ENCODE data around the gene DRC3.
A peak's percentile ranks its signal among the peaks of the same experiment; 100 is the strongest.

Gene DRC3

GRCh38 chr17:18025241-18025944 lies 52.7 kb downstream of the DRC3 start:
- peak in 2 of 14 donors; percentile 28 to 29 for DNase-seq

DNA sequence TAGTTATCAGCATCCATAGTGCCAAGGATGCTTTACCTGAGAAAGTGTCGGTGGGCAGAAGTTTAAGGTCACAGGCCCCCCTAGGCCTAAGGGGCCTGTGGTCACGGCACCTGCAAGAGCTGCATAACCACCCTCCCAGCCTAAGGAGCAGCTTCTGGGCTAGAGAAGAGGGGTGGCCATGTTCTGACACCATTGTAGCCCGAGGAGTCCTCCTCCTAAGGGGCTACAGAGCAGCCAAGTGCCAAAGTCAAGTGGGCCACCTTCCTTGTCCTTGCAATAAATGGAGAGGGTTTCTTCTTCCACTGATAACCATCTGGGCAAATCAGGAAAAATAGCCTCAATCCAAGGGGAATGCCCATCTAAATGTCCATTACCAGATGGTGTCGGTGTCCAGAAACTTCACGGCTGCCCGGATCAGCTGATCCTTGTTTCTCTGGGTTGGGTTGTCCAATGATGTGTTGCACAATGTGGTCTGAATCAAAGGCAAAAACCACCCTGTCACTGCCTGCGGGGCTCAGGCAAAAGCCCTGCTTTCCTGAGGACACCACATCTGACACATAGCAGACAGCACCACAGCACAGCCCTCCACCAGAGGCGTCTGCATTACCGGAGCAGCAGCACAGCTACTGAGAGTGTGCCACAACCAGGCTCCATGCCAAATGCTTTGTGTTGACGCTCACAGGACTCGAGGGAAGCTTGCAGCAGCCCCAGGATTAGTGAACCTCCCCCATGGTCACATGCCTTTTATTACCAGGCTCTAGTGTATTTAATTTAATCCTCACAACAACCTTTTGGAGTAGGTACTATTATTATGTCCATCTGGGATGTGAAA lies 53.5 kb downstream of the DRC3 start:
- DNase-seq: peak in 7 of 14 donors; percentile 18 to 39 (median 32)

DNA sequence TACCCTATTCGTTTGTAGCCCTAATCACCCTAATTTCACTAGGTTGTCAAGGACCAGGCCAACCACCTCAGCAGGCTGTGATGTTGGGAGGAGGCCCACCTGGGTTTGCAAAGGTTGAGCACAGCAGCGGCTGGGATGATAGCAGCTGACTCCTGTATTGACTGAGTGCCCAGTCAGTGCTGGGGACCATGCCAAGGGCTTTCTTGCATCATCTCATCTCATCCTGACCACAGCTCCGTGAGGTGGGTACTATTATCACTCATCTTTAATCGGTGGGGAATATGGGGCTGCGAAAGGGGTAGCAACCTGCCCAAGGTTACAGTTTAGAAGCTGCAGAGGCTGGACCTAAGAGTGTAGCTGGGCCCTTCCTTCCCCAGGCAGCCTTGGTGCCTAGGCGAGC lies 54.6 kb downstream of the DRC3 start:
- DNase-seq: no peak

DNA sequence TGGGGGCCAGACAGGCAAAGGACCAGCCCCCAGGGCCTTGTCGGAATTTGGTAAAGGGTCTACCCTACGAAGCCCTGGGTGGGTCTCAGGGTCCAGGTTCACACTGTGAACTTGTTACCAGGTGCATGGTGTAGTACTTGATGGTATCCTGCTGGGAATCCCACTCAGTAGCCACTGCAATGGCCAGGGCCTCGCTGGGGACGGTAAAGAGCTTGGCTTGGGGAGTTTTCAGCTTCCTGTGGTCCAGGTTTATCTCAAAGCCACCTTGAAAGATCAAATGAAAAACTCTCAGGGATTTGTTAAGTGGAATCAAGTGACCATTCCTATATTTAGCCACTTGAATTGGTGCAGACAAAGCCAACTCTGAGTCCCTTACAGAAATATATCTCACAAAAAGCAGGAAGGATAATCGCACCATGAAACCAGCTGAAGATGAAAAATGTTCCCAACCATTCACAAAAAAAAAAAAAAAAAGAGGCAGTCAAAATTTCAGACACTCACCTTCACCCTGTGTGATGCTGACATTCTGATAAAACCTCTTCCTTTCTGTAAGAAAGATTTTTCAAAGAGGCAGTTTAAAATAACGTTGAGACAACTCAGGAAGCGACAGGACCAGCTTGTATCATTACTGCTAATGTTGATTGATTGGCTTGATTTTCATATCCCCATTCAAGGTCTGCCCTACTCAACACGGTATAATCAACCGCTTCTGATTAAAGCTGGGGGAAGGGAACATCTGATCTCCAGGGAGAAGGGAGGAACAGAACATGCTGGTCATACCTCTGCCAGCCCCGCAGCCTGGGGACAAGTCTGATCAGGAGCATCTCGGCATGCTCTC lies 55.7 kb downstream of the DRC3 start:
- DNase-seq: no peak

DNA sequence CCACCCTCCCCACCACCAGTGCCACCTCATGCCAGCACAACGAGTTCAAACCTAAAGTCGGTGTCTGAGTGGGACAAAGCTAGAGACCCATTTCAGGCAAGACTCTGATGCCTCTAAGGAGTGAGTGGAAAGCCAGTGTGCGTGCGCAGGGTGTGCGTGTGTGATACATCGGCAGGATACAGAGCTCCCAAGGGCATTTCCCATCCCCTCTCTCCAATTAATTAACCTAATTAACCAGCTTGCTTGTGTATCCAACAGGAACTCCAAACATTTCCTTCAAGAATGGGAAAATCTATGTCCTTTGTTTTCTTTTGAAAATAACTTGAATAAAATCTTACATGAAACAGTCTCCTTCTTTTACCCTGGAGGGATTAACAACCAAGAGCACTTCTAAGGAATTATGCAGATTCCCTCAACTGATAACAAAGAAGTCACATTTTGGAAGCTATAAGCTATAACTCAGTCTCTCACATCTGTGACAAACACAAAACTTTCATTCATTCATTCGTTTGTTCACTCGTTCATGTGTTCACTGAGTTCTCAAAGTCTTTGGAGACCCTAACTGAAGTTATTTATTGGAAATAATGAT lies 56.4 kb downstream of the DRC3 start:
- DNase-seq: no peak

- no peak for DNase-seq
Measured at GRCh38 chr17:18031955-18032354, 59.3 kb downstream of the DRC3 start.

- peak in 4 of 14 donors; percentile 9 to 67 (median 12) for DNase-seq
Measured at GRCh38 chr17:18033442-18034099, 60.9 kb downstream of the DRC3 start.

GRCh38 chr17:18035704-18036103 lies 63.0 kb downstream of the DRC3 start:
- DNase-seq: no peak

- DNase-seq: no peak
Measured at GRCh38 chr17:18037486-18037885, 64.8 kb downstream of the DRC3 start.

GRCh38 chr17:18038149-18038850 lies 65.6 kb downstream of the DRC3 start:
- no peak for DNase-seq

DNA sequence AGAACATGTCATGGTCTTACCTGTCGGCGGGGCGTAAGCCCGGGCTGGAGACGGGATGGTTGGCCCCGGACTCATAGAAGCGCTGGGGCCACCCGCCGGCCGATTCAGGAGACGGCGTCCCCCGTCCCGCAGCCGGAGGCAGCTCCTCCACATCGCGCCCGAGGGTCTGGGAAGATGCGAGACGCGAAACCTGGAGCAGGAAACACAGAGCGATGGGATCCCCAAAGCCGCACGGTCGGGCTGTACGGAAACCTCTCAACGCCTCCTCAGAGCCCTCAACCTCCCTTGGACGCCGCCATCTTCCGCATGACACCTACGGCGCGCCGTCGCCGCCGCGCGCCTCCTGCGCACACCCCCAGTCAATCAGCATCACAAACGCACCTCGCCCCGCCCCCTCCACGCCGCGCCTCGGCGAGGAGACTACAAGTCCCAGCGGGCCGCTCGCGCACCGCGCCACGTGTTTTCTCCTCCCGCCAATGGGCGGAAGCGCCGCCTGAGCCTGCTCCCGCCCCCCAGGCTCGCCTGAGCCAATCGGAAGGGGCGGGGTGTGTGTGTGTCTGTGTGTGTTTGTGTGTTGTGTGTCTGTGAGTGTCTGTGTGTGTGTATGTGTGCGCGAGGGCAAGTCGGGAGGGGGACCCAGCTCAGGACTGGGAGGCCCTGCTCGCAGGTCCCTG lies 66.3 kb downstream of the DRC3 start, which contains the start of the genes ATPAF2 and GID4:
Gene ATPAF2, minus strand, starts transcription at position 308 of the 674 bp plus-strand sequence. Its CDS starts 155 bp downstream, at position 153.
Gene GID4, plus strand, starts transcription at position 548 of the 674 bp plus-strand sequence. Its CDS starts 57 bp downstream, at position 605.
- peak; percentile 93 to 99 (median 98) for DNase-seq

DNA sequence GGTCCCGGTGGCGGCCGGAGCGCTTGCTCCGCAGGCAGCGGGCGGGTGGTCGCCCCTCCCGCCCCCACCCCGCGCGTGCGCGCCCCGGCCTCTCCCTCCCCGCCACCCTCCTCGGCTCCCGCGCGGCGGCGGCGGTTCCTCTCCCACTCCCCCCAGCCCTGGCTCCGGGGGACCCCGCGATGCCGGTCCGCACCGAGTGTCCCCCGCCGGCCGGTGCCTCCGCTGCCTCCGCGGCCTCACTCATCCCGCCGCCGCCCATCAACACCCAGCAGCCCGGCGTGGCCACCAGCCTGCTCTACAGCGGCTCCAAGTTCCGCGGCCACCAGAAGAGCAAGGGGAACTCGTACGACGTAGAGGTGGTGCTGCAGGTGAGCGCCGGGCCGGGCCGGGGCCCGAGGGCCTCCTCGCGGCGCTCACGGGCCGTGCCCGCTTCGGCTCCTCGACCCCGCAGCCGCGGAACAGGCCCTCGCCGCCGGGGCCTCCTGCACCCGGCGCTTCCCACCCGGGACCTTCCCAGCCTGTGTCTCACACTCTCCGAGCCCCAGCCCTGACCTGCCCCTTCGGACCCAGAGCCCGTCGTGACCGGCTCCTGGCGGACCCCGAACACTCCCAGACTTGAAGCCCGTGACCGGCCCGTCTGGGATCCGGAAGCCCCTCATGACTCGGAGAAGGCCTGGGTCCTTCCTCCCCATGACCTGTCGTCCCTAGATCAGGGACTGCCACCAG lies 67.0 kb downstream of the DRC3 start:
- peak in 1 of 14 donors; percentile 40 for DNase-seq

DNA sequence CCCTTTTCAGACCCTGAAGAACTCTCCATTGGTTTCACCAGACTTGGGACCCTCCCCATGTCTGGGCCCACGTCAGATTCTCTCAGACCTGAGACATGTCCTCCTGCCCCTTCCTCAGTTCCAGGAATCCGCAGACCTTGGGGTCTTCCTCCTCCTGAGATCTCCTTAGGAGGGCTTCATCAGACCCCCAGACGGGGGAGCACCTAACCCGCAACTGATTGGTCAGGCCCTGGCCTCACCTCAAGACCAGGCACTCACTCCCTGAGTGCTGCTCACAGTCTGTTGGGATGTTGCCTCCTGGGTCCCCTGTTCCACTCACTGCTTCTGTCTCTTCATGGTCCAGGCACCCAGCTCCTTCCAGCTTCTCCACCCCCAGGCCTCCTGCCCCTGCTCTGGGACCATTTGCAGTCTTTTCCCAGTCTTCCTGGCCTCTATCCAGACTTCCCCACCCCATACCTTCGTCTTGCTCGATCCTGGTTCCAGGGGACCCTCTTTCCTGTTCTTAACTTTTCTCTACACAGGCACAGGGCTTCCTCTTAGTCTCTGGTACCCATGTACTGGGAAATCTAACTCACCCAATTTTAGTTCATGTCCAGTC lies 67.7 kb downstream of the DRC3 start:
- DNase-seq: no peak

GRCh38 chr17:18041776-18042175 lies 69.1 kb downstream of the DRC3 start:
- no peak for DNase-seq

GRCh38 chr17:18042983-18043382 lies 70.3 kb downstream of the DRC3 start:
- no peak for DNase-seq

- DNase-seq: no peak
Measured at GRCh38 chr17:18043491-18043890, 70.8 kb downstream of the DRC3 start.

GRCh38 chr17:18044609-18045008 lies 71.9 kb downstream of the DRC3 start:
- no peak for DNase-seq

GRCh38 chr17:18045691-18046350 lies 73.2 kb downstream of the DRC3 start:
- no peak for DNase-seq

GRCh38 chr17:18055597-18055996 lies 82.9 kb downstream of the DRC3 start:
- no peak for DNase-seq

All from C1 segment of cervical spinal cord (tissue), 14 donors.